Measurements from ENCODE around the gene RNF212.
"Not testable (repeated sequence)": the region's sequence is repeated elsewhere in the genome, so short reads cannot be mapped to it uniquely, and the experiment has no call there.

The RNF212 gene

DNA sequence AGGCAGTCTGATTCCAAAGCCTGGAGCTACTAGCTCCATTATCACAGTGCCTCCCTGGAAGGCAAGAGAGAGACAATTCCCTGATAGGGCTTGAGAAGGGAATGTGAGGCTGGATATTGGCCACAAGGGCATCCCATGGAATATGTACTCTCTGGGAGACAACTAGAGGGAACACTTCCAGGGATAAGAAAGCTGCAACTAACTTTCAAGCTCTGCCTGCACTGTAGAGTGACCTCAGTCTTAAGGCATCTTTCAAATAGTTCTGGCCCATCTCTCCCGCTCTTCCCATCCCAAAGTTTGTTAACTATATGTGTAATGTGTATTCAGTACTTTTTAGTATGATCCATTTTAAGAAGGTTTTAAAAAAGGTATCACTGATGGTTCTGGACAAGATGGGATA, 13.1 kb upstream of the RNF212 start:
- no peak for DNase-seq
- Histone ChIP-seq H3K27me3 (no peaks in the 10 kb centered on the region), H3K4me3 (no peak overlapping the region), H3K4me1 (peaks cover 0 to 5% (median 0%) of the 10 kb centered on the region in 4 donors), H3K27ac (no peak overlapping the region), H3K36me3 (no peaks in the 10 kb centered on the region), H3K9me3 (no peaks in the 10 kb centered on the region)
- TF ChIP-seq CTCF (IDR thresholded peaks at IDR 0.05) = no peak
- intact Hi-C loops (cut with DNase I; ENCODE audit: low total_unique reads) = no loop called here

DNA sequence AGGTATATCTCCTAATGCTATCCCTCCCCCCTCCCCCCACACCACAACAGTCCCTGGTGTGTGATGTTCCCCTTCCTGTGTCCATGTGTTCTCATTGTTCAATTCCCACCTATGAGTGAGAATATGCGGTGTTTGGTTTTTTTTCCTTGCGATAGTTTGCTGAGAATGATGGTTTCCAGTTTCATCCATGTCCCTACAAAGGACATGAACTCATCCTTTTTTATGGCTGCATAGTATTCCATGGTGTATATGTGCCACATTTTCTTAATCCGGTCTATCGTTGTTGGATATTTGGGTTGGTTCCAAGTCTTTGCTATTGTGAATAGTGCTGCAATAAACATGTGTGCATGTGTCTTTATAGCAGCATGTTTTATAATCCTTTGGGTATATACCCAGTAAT, 12.1 kb upstream of the RNF212 start:
- H3K36me3 ChIP-seq; H3K27ac ChIP-seq; H3K9me3 ChIP-seq; H3K4me3 ChIP-seq; H3K4me1 ChIP-seq; intact Hi-C loops (cut with DNase I; ENCODE audit: low total_unique reads); DNase-seq; H3K27me3 ChIP-seq: not testable (repeated sequence)

DNA sequence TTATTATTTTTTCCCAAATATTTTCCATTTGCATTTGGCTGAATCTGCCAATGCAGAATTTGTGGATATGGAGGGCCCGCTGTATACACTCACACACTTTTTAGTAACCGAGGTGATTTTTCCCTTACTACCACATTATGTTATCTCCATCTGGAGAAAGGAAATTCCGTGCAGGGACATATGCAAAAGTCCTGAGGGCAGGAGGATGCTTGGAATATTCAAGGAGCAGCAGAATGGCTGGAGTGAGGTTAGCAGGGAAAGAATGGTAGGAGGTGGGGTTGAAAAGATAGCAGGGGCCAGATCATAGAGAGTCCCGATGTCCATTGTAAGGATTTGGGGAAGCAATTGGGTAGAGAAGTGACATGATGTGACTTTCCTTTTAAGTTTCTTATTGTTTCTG, 11.5 kb upstream of the RNF212 start:
- TF ChIP-seq CTCF (IDR thresholded peaks at IDR 0.05) = no peak
- Histone ChIP-seq H3K36me3 (no peaks in the 10 kb centered on the region), H3K27me3 (no peaks in the 10 kb centered on the region), H3K9me3 (peaks cover 0 to 5% (median 0%) of the 10 kb centered on the region in 3 donors), H3K4me3 (no peak overlapping the region), H3K4me1 (no peaks in the 10 kb centered on the region), H3K27ac (no peak overlapping the region)
- no peak for DNase-seq
- intact Hi-C loops (cut with DNase I; ENCODE audit: low total_unique reads) = no loop called here

DNA sequence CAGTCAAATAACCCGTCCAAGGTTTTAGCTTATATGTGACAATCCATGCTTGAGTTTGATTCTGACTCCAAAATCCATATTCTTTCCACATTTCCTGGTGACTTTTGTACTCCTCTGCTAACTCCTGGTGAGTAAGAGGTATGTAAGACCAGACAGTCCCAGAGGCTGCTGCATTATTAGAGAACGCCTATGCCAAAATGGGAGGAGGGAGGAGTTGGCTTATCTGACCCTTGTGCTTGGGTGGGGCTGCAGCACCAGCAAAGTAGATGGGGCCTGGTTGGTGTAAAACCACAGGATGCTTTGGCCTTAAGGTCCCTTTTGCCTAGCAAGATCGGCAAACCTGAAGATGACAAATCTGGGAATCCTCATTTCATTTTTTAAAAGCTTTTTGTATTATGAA, 9.1 kb upstream of the RNF212 start:
- Histone ChIP-seq H3K27ac (no peak overlapping the region), H3K4me3 (no peak overlapping the region), H3K36me3 (no peaks in the 10 kb centered on the region), H3K4me1 (no peaks in the 10 kb centered on the region), H3K9me3 (peaks cover 0 to 5% (median 0%) of the 10 kb centered on the region in 3 donors), H3K27me3 (no peaks in the 10 kb centered on the region)
- TF ChIP-seq CTCF (IDR thresholded peaks at IDR 0.05) = no peak
- intact Hi-C loops (cut with DNase I; ENCODE audit: low total_unique reads) = no loop called here
- no peak for DNase-seq

DNA sequence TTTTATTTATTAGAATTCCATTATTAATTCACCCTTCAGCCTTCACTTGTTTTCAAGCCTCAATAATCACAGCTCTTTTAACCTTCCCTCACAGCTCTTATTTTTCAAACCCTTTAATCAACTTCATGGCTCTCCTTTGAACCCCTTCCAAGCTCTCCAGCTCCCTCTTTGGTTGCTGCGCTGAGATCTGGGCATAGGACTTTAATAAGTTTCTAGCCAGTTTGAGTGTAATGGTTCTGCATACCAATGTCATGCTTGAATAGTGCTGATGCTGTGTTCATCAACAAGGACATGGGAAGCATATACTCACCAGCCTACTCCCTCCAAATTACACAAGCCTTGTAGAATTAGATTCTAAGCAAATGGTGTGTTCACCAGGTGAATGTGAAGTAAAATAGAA, 3.5 kb upstream of the RNF212 start:
- Histone ChIP-seq H3K4me3 (no peak overlapping the region), H3K4me1 (peaks cover 0 to 8% (median 0%) of the 10 kb centered on the region in 4 donors), H3K36me3 (no peaks in the 10 kb centered on the region), H3K27me3 (peaks cover 0 to 27% of the 10 kb centered on the region in 2 donors), H3K27ac (no peak overlapping the region), H3K9me3 (peaks cover 0 to 5% (median 0%) of the 10 kb centered on the region in 3 donors)
- no peak for TF ChIP-seq CTCF (IDR thresholded peaks at IDR 0.05)
- intact Hi-C loops (cut with DNase I; ENCODE audit: low total_unique reads) = no loop called here
- DNase-seq = no peak

DNA sequence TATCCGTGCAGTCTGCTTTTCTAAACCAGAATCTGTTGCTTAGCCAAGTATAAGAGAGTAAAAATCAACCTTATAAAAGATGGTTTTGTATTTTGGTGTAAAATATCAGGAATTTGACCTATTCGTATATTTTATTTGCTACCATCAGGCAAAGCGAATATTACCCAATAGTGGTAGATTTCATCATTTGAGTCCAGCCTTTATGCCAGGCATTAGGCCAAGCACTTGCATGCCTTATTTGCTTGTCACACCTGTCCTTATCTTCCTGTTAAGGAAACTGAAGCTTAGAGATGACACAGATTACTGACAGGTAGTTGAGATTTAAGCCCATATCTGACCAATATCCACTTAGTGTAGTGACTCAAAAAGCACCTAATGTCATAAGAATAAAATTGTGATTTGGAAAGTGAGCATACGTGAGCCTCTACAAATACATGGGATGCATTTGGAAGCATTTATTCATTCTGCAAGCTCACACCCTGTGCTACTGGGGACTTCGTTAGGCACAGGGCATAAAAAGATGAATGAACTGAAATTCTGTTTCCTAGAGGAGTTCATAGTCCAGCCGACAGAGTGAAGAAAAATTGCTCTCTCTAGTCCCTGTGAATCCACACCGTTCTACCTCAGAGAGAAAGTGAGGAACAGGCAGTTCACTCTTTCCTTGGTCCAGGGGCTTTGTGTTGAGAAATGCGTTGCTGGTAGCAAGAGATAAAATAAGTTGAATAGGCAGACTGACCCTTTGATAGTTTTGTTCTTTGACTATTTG, 2.3 kb upstream of the RNF212 start:
- no peak overlapping the region for H3K4me3 ChIP-seq
- H3K27me3 ChIP-seq = peaks cover 0 to 39% of the 10 kb centered on the region in 2 donors
- TF ChIP-seq CTCF (IDR thresholded peaks at IDR 0.05) = no peak
- peaks cover 0 to 5% (median 0%) of the 10 kb centered on the region in 3 donors for H3K9me3 ChIP-seq
- H3K36me3 ChIP-seq = no peaks in the 10 kb centered on the region
- H3K4me1 ChIP-seq = peaks cover 0 to 8% (median 0%) of the 10 kb centered on the region in 4 donors
- DNase-seq = no peak
- no peak overlapping the region for H3K27ac ChIP-seq
- intact Hi-C loops (cut with DNase I; ENCODE audit: low total_unique reads) = no loop called here
